GM19239 (cell line): Measurements from ENCODE around the gene MEF2B.
"Not testable (repeated sequence)": the region's sequence is repeated elsewhere in the genome, so short reads cannot be mapped to it uniquely, and the experiment has no call there.

Source experiments
- DNase-seq: peaks from one replicate; pipeline ENCODE4 v3.0.0; 2011; ENCODE audit warnings: low spot score; ENCODE audit not compliant: insufficient read length
- FAIRE-seq: peaks from 2 replicates; lab custom pipeline; 2011; peaks lifted over from hg19 to GRCh38; lab: Jason Lieb, UNC

MEF2B gene

DNA sequence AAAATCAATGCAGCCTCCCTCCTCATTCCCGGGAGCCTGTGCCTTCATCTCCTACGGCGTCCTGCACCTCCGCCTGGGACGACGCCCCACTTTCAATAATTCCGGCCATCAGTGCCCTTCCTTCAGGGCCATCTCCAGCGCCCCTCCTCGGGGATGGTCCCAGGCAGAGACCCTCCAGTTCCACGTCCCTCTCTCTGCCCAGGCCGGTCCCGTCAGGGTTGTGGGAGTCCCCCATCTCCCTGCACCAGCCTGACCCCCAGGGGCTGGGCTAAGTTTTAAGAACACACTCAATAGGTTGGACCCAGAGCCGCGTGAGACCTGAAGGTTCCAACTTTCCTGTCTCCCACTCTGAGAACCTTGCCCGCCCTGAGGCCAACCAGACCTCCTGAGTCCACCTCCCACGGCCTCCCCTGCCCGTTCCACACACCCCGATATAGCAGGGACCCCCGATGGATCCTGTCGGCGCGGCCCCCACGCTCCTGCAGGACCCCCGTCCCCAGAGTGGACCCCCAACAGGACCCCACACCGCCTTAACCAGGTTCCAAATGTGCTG, 32.4 kb downstream of the MEF2B start:
- no peak for DNase-seq
- FAIRE-seq, result no peak

GRCh38 chr19:19135713-19136112, 34.4 kb downstream of the MEF2B start:
- not testable (repeated sequence) for FAIRE-seq, DNase-seq

GRCh38 chr19:19134687-19135158, 35.3 kb downstream of the MEF2B start:
- DNase-seq, result no peak
- no peak for FAIRE-seq

DNA sequence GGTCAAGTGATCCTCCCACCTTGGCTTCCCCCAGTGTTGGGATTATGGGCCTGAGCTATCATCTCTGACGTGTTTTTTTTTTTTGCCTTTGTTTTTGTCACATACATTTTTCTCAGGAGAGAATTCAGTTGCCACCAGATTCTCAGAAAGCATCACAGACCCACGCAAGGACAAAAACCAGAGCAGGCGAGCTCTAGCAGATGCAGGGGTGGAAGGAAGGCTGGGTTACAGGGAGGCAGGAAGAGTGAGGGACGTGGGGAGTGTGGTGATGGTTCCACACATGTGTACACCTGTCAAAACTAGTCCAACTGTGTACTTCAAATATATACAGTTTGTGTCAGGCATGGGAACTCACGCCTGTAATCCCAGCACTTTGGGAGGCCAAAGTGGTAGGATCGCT, 36.1 kb downstream of the MEF2B start:
- FAIRE-seq, result no peak

DNA sequence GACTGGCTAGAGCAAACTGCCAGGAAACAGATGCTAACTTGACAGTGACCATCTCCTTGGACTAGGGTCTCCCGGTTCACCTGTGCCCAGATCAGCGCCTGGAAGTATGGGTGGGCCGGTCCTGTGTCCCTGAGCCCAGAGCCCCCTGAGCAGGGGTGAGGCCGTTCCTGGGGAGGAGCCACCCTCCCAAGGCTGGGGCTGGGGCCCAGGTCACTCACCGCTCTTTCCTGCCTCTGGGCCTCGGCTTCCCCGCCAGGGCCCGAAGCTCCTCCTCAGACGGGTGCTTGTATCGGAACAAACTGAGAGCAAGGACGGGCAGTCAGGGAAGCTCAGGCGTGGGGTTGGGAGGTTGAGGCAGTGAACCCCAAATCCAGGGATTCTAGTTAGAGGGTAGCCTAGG, 37.2 kb downstream of the MEF2B start:
- DNase-seq (no peak), FAIRE-seq (no peak)

More for the DNA sequence above, 36.1 kb downstream of the MEF2B start:
- no peak for DNase-seq

- no peak for DNase-seq
- no peak for FAIRE-seq
These were observed 38.1 kb downstream of the MEF2B start for GRCh38 chr19:19131989-19132388.

GRCh38 chr19:19126102-19126501, 44.0 kb downstream of the MEF2B start:
- FAIRE-seq (no peak), DNase-seq (no peak)

GRCh38 chr19:19123386-19123785, 46.7 kb downstream of the MEF2B start:
- FAIRE-seq, result no peak
- DNase-seq, result no peak

DNA sequence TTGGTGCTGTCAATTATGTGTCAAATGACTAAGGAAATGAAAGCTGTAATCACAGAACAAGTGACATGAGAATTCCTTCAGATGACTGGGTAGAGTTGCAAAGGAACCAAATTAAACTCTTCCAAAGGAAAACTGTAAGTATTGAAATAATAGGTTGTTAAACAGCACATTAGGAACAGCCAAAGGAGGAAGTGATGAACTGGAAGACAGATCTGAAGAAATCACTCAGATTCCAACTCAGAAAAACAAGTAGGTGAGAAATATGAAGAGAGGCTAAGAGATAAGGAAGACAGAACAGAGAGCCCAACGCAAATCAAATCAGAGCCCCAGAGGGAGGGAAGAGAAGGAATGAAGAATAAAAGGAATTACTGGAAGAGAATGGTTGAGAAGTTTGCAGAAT, 47.2 kb downstream of the MEF2B start:
- FAIRE-seq, result no peak
- no peak for DNase-seq

DNA sequence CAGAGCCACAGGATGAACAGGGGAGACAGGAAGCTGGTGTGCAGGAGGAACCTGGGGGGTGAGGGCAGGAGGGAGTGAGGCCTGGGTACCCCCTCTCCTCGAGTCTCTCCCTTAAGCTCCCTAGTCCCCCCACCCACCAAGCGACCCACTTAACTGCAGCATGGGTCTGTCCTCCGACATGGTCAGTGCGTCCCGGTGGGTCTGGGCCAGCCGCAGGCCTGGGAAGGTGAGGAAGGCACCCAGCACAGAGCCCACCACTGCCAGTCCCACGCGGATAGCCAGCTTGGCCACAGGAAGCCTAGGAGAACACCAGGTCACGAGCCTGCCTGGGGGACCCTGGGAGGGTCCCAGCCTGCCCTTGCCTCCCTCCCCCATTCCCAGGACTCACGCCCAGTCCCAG, 48.7 kb downstream of the MEF2B start:
- no peak for FAIRE-seq
- no peak for DNase-seq

DNA sequence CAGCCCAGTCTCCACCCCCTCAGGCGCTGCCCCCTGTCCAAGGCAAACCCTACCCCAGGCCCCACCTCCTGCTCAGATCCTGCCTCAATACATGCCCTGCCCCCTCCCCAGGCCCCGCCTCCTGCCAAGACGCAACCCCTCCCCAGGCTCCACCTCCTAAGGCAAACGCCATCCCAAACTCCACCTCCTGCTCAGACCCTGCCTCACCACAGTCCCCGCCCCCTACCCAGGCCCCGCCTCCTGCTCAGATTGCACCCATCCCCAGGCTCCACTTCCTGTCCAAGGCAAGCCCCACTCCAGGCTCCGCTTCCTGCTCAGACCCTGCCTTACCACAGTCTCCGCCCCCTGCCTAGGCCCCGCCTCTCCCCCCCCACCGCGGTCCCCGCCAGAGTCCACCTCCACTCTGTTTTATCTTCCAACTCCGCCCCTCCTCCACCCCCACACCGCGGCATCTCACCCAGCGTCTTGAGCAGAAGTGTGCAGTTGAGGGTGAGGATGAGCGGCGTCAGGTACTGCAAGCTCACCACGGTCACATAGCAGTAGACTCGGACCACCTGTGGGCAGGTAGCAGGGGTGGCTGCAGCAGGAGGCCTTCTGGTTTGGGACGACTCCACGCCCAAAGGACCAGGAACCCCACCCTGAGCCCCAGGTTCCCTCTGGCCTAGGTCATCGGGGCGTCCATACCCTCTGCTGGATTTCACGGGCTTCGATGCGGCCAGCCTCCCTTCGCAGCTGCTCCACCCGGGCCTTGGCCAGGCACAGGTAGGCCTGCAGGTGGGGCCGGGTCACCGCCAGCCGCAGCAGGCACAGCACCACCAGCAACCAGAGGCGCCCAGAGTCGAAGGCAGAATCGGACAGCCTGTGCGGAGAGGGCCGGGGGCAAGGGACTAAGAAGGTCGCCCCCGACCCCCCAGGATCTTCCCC, 49.5 kb downstream of the MEF2B start:
- no peak for FAIRE-seq
- DNase-seq, result no peak

- FAIRE-seq (no peak), DNase-seq (no peak)
These were observed 50.5 kb downstream of the MEF2B start for GRCh38 chr19:19119325-19120237.

- DNase-seq, result peak; percentile 60
- FAIRE-seq, result peak; percentile 73
These were observed 54.1 kb downstream of the MEF2B start for GRCh38 chr19:19115954-19116353.

GRCh38 chr19:19113040-19113626, 56.9 kb downstream of the MEF2B start:
- no peak for FAIRE-seq
- DNase-seq, result no peak

GRCh38 chr19:19111967-19112580, 58.0 kb downstream of the MEF2B start:
- DNase-seq (no peak), FAIRE-seq (no peak)

- no peak for DNase-seq
- no peak for FAIRE-seq
These were observed 58.8 kb downstream of the MEF2B start for GRCh38 chr19:19111136-19111835.

DNA sequence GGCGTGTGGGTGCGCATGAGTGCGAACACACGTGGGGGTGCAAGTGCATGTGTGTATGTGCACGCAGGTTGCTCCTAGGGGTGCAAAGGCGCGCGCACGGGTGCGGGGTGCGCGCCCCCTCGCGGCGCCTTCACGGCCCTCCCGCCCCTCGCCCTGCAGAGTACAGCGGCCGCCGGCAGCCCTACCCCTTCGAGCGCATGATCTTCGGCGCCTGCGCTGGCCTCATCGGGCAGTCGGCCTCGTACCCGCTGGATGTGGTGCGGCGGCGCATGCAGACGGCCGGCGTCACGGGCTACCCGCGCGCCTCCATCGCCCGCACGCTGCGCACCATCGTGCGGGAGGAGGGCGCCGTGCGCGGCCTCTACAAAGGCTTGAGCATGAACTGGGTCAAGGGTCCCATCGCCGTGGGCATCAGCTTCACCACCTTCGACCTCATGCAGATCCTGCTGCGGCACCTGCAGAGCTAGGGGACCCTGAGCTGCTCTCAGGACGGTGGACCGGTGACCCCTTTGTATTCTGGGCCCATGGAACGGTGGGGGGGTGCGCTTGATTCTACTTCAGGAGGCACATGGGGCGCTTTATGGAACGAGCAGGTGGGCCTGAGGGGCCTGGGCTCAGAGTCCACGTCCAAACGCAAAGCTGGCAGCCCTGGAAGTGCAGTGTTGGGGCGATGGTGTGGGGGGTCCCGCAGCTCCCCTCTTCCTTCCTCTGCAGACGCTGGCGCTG, 59.5 kb downstream of the MEF2B start:
- FAIRE-seq (no peak), DNase-seq (no peak)

DNA sequence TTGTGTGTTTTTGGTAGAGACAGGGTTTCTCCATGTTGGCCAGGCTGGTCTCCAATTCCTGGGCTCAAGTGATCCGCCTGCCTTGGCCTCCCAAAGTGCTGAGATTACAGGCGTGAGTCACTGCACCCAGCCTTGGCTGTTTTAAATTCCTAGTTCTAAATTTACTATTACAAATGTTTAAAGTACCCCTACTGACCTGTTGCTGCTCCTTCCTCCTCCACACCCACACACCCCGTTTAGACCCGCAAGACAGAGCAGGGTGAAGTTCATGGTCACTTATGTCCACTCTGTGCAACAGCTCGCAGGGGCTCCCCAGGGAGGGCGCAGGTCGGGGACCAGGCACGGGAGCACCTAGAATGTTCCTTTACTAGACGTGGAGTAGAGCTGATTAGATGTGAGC, 60.5 kb downstream of the MEF2B start:
- FAIRE-seq (no peak), DNase-seq (no peak)

- DNase-seq (no peak), FAIRE-seq (no peak)
These were observed 62.4 kb downstream of the MEF2B start for GRCh38 chr19:19107654-19108053.
